PFSK-1 (cell line): ENCODE results near the gene RALGPS2.

Experiments
- FOXP2 ChIP-seq: optimal IDR thresholded peaks from 2 replicates; pipeline ENCODE3; 2011; ENCODE audit warnings: borderline replicate concordance, control low read depth, inconsistent platforms; ENCODE audit not compliant: insufficient read depth; ENCODE audit errors: extremely low read length, extremely low read depth
- POLR2AphosphoS5 ChIP-seq: IDR thresholded peaks from 2 replicates; pipeline ENCODE4 v1.6.1; 2012; ENCODE audit warnings: low read depth, mild to moderate bottlenecking, control low read depth, low read length, moderate library complexity
- REST ChIP-seq, 2 experiments: IDR thresholded peaks; 2 replicates each; pipeline versions ENCODE4 v1.6.1 to v1.8.0; 2011 to 2012; ENCODE audit warnings: low read depth in 2 of 2, low read length in 2 of 2, control low read depth in 1 of 2, inconsistent platforms in 1 of 2, mild to moderate bottlenecking in 1 of 2, moderate library complexity in 1 of 2; ENCODE audit not compliant: insufficient read depth in 1 of 2
- SIN3A ChIP-seq: IDR thresholded peaks from 2 replicates; pipeline ENCODE4 v1.6.1; 2012; ENCODE audit warnings: mild to moderate bottlenecking, low read length, moderate library complexity, borderline replicate concordance; ENCODE audit not compliant: insufficient read depth
- TAF1 ChIP-seq: IDR thresholded peaks from 2 replicates; pipeline ENCODE4 v1.6.1; 2012; ENCODE audit warnings: low read length, control low read depth, borderline replicate concordance; ENCODE audit not compliant: insufficient read depth

DNA sequence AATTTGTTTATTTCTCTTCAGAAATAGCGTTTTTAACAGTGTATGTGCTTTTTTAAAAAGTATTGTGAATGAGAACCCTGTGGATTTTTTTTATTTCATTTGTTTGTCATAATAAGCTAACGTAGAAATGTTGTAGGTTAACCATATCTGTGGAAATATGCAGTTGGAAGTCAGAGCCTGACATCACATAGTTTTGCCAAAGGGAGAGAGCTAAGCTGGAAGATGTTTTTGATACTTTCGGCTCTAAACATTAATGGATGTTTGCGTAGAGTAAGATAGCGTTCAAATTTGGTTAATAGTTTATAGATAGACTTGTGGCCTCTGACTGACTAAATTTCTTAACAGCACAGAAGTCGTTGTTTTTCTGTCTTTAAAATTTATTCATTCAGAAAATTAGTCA is 193.3 kb downstream of the RALGPS2 start:
- TF ChIP-seq SIN3A, result no peak
- no peak for TF ChIP-seq TAF1
- no peak for TF ChIP-seq POLR2AphosphoS5
- TF ChIP-seq FOXP2, result no peak
- no peak for TF ChIP-seq REST (IDR thresholded peaks at IDR 0.05; ENCODE audit: insufficient read depth in 1 of 2, low read depth in 2 of 2, low read length in 2 of 2)
